GM21717 (cell line): ENCODE data around the gene MYOD1.

Source experiments
- ATAC-seq: cut with Tn5 transposase; IDR thresholded peaks from one replicate; pipeline ENCODE4 v1.9.1; 2021; ENCODE audit warnings: mild to moderate bottlenecking, moderate library complexity; ENCODE audit not compliant: unreplicated experiment

MYOD1 gene

GRCh38 chr11:17733261-17733660 lies 13.9 kb downstream of the MYOD1 start:
- no peak for ATAC-seq

DNA sequence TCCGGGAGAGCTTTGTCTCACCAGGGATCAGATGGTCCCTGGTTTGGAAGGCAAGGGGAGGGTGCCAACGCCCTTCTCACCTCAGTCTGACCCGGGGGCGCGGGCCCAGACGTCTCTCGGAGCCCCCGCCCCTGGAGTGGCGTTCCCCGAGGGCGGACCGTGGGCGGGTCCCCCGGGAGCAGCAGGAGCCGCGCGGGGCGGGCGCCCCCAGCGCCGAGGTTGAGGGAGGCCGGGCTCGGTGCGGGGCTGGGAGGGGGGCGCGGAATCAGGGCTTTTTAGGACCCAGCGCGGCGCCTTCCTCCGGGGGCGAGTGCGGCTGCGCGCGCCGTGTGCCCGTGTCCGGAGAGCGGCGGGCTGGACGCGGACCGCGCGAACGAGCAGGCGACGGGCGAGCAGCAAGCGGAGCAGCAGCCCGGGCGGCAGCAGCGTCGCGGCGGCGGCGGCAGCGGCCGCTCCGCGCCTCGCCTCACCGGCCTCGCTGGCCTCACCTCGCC lies 15.1 kb downstream of the MYOD1 start, which contains the start of gene KCNC1:
KCNC1 (plus strand) TSS at position 364 of the 494 bp plus-strand sequence. CDS start 1,222 bp downstream, outside the sequence.
- ATAC-seq, result no peak

DNA sequence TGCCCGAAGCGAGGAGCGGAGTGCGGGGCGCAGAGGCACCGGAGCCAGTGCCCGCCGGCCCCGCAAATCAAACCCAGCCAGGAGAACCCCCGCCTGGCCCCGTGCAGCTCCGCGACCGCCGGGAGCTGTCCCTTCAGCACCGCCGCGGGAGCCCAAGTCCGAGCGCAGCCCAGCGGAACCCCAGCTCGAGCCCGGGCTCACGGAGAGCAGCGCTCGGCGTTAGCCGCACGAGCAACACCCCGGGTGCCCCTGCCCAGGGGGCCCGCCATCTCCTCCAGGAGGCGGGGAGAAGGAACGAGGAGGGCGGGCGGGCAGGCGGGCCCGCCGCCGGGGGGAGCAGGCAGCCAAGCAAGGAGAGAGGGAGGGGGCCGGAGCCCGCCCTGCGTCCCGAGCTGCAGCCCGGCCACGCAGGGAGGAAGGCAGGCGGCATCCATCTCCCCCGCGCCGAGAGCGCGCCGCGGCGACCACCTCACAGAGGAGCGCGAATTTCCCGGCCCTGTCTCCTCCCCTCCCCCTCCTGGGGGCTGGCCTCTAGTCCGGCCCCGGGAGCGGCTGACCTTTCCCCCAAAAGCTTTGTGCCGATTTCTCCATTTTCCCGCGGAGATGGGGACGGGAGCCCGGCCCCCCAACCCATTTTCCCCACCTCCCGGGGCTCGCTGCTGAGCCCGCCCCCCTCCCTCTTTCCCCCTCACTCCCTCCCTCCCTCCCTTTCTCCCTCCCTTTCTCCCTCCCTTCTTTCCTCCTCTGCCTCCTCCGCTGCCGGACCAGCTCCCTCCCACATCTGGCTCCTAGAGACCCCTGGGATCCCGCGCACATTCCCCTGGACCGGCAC lies 15.8 kb downstream of the MYOD1 start:
- no peak for ATAC-seq

- no peak for ATAC-seq
These were observed 16.6 kb downstream of the MYOD1 start for GRCh38 chr11:17735818-17736578.

DNA sequence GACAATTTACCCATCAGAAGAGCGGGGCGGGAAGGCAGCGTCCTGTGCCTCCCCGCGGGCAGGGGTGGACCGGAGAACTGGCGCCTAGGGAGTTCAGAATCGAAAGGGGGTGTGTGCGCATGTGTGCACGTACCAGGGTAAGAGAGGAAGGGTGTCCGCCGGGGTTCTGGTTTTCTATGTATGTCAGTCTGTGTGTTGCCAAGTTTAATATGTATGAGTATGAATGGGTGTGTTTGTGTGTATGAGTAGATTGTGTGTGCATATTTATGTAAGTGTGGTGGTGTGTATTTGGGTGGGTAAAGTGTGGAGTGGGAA lies 17.2 kb downstream of the MYOD1 start:
- no peak for ATAC-seq

DNA sequence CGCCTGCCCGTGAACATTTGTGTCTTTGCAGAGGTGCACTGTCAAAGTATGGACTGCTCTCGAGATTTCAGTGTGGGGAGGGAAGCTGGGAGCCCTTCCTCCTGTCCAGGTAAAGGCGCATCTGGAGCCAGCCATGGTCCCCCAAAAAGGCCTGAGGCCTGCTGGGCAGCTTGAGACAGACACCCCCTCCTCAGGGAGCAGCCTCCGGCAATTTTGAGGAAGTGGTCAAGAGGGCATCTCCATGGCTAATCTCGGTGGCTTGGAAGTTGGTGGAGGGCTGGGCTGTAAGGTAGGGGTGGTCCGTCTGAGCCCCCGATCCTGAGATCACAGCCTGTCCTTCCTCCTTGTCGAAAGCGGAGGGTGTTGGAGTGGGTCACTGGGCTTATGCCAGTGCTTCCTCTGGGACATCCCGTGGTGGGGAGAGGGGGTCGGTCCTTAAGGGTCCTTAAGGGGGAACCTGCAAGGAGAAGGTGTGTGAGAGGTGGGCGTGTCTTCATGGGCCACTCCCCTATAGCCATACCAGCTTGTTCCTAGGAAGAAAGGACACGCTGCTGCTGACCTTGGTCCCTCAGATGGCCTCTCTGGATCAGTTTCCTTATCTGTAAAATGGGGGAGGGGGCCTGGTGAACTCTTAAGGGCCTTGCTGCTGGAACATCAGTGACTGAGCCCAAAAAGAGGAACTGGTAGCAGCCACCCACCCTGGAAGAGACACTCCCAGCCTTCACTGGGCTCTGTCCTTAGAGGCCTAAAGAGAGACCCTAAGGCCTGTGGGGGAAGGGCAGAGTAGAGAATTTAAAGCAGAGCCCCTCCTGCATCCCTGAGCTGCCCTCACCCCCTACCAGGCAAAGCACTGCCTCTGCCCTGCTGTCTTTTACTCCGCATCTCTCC lies 17.8 kb downstream of the MYOD1 start:
- no peak for ATAC-seq

DNA sequence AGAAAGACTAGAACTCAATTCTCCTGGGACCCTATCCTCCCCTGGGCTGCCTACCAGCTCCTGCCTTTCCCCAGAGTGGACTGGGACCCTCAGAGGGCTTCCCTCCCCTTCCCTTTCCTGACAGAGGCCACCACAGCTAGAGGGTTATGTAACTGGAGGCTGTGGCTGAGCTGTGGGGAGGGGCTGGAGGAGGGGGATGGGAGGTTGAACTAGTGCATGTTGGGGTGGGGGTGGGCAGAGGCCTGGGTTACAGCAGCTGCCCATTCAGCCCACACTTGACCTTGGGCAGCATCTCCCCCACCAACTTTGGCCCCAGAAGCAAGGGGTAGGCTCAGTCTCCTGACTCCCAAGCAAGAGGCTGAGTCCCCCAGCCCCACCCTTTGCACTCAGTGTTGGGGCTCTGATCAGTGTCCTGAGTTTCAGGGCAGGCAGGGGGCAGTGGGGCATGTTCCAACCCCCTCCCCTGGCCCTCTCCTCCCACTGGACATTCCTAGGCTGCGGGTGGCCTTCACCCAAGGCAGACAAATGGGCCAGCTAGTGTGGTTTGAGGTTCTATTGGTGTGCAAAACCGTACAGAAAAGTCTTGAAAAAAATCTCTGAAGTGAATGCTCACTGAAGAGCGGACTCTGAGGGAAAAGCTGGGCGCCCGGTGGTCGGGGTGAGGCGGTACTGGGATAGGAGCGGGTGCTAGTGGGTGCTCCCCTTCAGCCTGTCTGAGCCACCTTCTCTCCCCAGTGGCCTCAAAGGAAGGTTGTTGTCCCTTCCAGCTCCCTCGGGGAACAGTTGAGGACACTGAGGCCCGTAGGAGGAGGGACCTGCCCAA lies 19.0 kb downstream of the MYOD1 start:
- ATAC-seq, result no peak

GRCh38 chr11:17739945-17740338 lies 20.6 kb downstream of the MYOD1 start:
- ATAC-seq, result no peak

DNA sequence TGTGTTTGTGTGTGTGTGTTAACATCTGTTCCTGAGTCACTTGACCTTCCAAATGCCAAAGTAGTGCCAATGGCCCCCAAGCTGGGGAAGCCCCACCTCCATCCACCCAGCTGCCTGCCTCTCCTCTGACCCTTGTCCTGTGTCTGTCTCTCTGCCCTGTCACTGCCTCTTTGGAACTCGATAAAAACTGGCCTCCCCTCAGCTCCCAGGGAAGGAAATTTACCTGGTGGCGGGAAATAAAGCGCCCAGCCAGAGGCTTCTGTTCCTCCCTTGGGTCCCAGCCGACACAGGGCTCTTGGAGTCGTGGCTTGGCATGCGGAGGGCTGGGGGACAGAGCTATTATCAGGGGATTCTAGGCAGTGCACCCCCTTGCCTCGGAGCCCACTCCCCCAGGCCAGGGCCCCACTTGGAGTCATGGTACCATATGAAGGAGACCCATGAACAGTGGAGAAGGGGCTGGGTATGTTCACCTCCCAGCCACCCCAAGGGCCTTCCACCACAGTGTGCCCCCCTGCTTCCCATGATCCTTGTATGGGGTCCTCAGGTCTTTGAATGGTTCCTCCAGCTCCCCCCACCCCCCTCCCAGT lies 21.4 kb downstream of the MYOD1 start:
- ATAC-seq, result no peak

GRCh38 chr11:17741487-17741886 lies 22.1 kb downstream of the MYOD1 start:
- no peak for ATAC-seq

DNA sequence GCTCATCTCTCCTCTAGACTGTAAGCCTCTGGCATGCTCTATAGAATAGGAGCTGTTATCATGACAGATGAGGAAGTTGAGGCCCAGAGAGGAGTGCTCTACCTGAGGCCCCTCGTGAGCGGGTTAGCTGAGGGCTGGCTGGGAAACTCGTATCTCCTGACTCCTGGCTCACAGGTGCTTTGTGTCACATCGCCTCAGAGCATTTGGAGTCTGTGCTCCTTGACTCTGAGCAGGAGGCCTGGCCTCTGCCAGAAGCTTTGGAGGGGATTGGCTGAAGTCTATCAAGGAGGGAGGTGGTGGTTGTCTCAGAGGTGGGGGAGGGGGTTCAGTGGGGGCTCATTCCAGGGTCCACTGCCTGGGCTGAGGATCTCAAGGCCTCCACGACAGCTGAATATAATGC lies 22.6 kb downstream of the MYOD1 start:
- ATAC-seq, result no peak

- no peak for ATAC-seq
These were observed 23.8 kb downstream of the MYOD1 start for GRCh38 chr11:17743026-17743807.

GRCh38 chr11:17743808-17744119 lies 24.4 kb downstream of the MYOD1 start:
- ATAC-seq, result no peak

GRCh38 chr11:17744151-17744940 lies 25.0 kb downstream of the MYOD1 start:
- ATAC-seq, result no peak

DNA sequence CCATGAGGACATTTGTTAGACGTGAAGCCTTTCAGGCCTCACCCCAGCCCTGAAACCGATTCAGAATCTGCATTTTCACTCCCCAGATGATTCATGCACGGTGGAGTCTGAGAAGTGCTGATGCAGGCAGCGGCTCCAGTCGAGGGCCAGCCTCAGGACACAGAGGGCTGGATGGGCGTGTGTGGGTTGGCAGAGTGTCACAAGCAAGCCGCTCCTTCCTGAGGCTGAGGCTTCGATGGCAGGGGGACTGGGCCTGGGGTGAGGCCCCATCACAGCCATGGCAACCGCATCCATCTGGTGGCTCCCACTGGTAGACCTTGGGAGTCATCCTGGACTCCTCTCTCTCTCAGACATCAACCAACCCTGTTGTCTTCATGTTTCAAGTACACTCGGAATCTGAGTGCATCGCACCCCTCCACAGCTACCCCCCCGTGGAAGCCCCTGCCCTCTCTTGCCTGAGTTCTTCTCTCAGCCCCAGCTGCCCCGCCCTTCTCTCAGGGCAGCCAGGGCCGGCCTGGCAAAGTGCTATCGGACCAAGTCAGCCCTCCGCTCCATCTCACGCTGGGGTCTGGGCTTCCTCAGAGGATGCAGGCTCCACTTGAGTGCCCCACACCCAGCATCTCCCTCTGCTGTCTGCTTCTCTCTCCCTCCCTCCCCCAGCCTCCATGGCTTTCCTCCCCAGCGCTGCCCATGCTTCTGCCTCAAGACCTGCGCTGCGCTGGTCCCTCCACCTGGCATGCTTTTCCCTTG lies 25.8 kb downstream of the MYOD1 start:
- no peak for ATAC-seq

GRCh38 chr11:17746096-17746495 lies 26.7 kb downstream of the MYOD1 start:
- ATAC-seq, result no peak

DNA sequence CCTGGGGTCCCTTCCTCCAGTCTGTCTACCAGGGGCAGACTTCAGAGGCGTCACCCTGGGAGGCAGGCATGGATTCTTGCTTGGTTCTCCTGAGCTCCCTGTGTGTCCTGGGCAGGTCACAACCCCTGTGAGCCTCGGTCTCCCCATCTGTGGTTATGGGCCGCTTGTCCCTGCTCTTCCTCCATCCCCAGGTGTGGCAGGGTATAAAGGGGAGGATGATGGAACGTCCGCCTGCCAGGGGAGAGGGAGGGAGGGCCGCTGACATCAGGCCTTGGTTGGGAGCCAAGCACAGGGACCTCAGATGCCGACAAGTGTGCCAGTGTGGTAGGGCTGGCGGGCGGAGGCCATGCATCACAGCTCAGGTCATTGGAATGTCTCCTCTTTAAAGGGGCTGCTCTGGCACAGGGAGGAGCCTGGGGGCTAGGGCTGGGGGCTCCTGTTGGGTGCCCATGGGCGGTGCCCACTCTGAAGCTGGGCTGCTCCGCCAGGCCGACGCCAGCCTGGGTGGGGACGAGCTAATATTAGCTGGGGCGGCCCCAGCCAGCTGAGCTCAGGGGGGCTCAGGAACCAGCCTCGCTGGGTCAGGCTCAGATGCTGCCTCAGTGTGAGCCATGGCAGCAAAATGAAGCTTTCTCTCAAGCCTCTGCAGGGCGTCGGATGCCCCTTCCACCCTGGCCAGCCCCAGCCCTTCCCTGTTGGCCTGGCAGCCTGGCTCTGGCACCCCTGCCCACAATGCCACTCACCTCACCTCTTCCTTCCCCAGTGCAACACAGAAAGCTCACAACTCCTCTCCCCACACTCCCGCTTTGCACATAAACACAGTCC lies 28.0 kb downstream of the MYOD1 start:
- no peak for ATAC-seq
